Ovary (tissue), 9 donors: ENCODE measurements around the gene TEN1. TPM values are rescaled to one million over a fixed set of nuclear protein-coding genes. Genes with fewer than 3 reads are reported as not detected.

Experiments
- DNase-seq, 5 donors: peaks; one replicate each; pipeline ENCODE4 v3.0.0-alpha.2; 2019 to 2020
- H3K27ac ChIP-seq, 2 donors: fragments of 200-600 bp; one replicate each; pipeline versions ENCODE4 v1.5.1 to v1.8.0; 2019 to 2022
- H3K27me3 ChIP-seq: fragments of 200-600 bp; one replicate; pipeline ENCODE4 v1.8.0; 2022
- H3K36me3 ChIP-seq: fragments of 200-600 bp; sonication (generic); one replicate; pipeline ENCODE4 v1.5.1; 2019
- H3K4me1 ChIP-seq: one replicate; pipeline ENCODE4 v1.8.1; 2013; ENCODE audit warnings: mild to moderate bottlenecking, moderate library complexity; ENCODE audit not compliant: insufficient read depth
- H3K4me3 ChIP-seq: fragments of 200-600 bp; sonication (generic); one replicate; pipeline ENCODE4 v1.5.1; 2017
- H3K9me3 ChIP-seq, 2 donors: fragments of 200-600 bp in 1 of 2; sonication (generic) in 1 of 2; one replicate each; pipeline versions ENCODE4 v1.5.1 to v1.8.1; 2013 to 2019; ENCODE audit warnings: mild to moderate bottlenecking in 1 of 2, moderate library complexity in 1 of 2
- CTCF ChIP-seq, 3 donors: fragments of 450-650 bp in 2 of 3; fragments of 200-600 bp in 1 of 3; IDR thresholded peaks; one replicate each; pipeline versions ENCODE4 v1.5.1 to v1.8.0; 2016 to 2022; ENCODE audit warnings: antibody characterized with exemption in 3 of 3, mild to moderate bottlenecking in 1 of 3
- EP300 ChIP-seq: sonication (generic); formaldehyde crosslinking; IDR thresholded peaks from one replicate; pipeline ENCODE4 v1.6.1; 2017; ENCODE audit warnings: antibody characterized with exemption
- POLR2A ChIP-seq: fragments of 450-650 bp; IDR thresholded peaks from one replicate; pipeline ENCODE4 v1.6.1; 2017; ENCODE audit warnings: antibody characterized with exemption, mild to moderate bottlenecking, moderate library complexity
- WGBS, 3 donors: extraction: QIAGEN DNeasy Blood & Tissue Kit in 1 of 3; methylation state at CpG; one replicate each; pipeline versions ENCODE4 v1.1.5 to v1.1.7; 2013 to 2017; 5-methylcytosine and 5-hydroxymethylcytosine counted together
- intact Hi-C, 4 donors: fragments of 100-400 bp; cut with DNase I; formaldehyde crosslinking; loops; one replicate each; pipeline versions ENCODE4 v1.11.0 to v1.15.1; 2022 to 2023
- polyA plus RNA-seq, 2 donors: library from polyadenylated mRNA; stranded (reverse); fragments of 200-250 nt in 1 of 2; fragments of 350-450 nt in 1 of 2; fragmentation: Illumina TruSeq in 1 of 2; extraction: RNeasy Lipid Tissue Mini Kit (QIAGEN cat#74804) in 1 of 2; gene quantifications; one replicate each; pipeline ENCODE4 v1.2.3, GENCODE V29; 2013 to 2014
- total RNA-seq, 7 donors: library from RNA; depleted of rRNA in 2 of 7; stranded (reverse); fragments of >200 nt in 2 of 7; fragmentation: NEBNext Ultra II Directional in 3 of 7; extraction: Animal tissue kit (Norgen Biotek cat#: 25700) in 3 of 7; gene quantifications; one replicate each; pipeline versions ENCODE4 v1.1.0 to v1.2.4, GENCODE V29; 2016 to 2023
- donor health status: DM: no; HTN: no; CAD: no; lungs with moderate emphysema.
- donor health status: DM: no; HTN: no; CAD: no.
- donor health status: Bipolar disorder and iron deficiency.
- donor health status: DM: yes; HTN: yes; CAD: no.
- donor health status: DM: no; HTN: no; CAD: no.
- donor health status: DM: yes; HTN: yes; CAD: no.

Gene TEN1
- total and polyA plus RNA-seq, 9 donors = 6.1 to 18.1 (median 10.5) TPM

GRCh38 chr17:75991396-75991795, 12.4 kb downstream of the TEN1 start:
- 96 to 98% (median 96%) methylated on average over 8 to 9 of the region's 9 CpGs for WGBS, 3 donors
- no peak for DNase-seq
- Histone ChIP-seq H3K27ac (no peak overlapping the region), H3K4me1 (no peaks in the 10 kb centered on the region), H3K27me3 (no peaks in the 10 kb centered on the region), H3K4me3 (no peak overlapping the region), H3K36me3 (no peaks in the 10 kb centered on the region), H3K9me3 (no peaks in the 10 kb centered on the region)
- TF ChIP-seq CTCF (IDR thresholded peaks at IDR 0.05) = no peak
- intact Hi-C loops = no loop called here

GRCh38 chr17:75994802-75995370, 15.8 kb downstream of the TEN1 start:
- WGBS, 3 donors = 87 to 91% (median 88%) methylated on average over 5 of the region's 5 CpGs
- Histone ChIP-seq H3K36me3 (no peaks in the 10 kb centered on the region), H3K4me1 (no peaks in the 10 kb centered on the region), H3K27me3 (no peaks in the 10 kb centered on the region), H3K9me3 (no peaks in the 10 kb centered on the region), H3K4me3 (no peak overlapping the region), H3K27ac (no peak overlapping the region)
- DNase-seq = peak in 1 of 5 donors; percentile 0
- intact Hi-C loops = no loop called here
- TF ChIP-seq POLR2A (no peak), EP300 (no peak), CTCF (IDR thresholded peaks at IDR 0.05) (no peak)

- Histone ChIP-seq H3K4me3 (no peak overlapping the region), H3K36me3 (no peaks in the 10 kb centered on the region), H3K9me3 (no peaks in the 10 kb centered on the region), H3K27ac (no peak overlapping the region), H3K4me1 (no peaks in the 10 kb centered on the region), H3K27me3 (no peaks in the 10 kb centered on the region)
- intact Hi-C loops = no loop called here
- no peak for TF ChIP-seq CTCF (IDR thresholded peaks at IDR 0.05)
- TF ChIP-seq EP300 = no peak
- TF ChIP-seq POLR2A = no peak
- DNase-seq = peak in 2 of 5 donors; percentile 3 to 13
- WGBS, 3 donors = 89 to 96% (median 94%) methylated on average over 7 of the region's 7 CpGs
Measured at GRCh38 chr17:75995385-75995925, 16.4 kb downstream of the TEN1 start.

GRCh38 chr17:75996665-75997590, 17.9 kb downstream of the TEN1 start:
- Histone ChIP-seq H3K27me3 (no peaks in the 10 kb centered on the region), H3K36me3 (no peaks in the 10 kb centered on the region), H3K27ac (no peak overlapping the region), H3K9me3 (no peaks in the 10 kb centered on the region), H3K4me1 (no peaks in the 10 kb centered on the region), H3K4me3 (no peak overlapping the region)
- DNase-seq = peak in 1 of 5 donors; percentile 11
- TF ChIP-seq EP300 = no peak
- WGBS, 3 donors = 30 to 35% (median 34%) methylated on average over 18 of the region's 18 CpGs
- intact Hi-C loops = no loop called here
